GM21825 (cell line): ENCODE results near the gene RHCG.

Experiments
- ATAC-seq: cut with Tn5 transposase; IDR thresholded peaks from one replicate; pipeline ENCODE4 v1.9.1; 2021; ENCODE audit warnings: mild to moderate bottlenecking, moderate library complexity; ENCODE audit not compliant: unreplicated experiment

RHCG gene

GRCh38 chr15:89446255-89446891 lies 50.0 kb downstream of the RHCG start:
- no peak for ATAC-seq

GRCh38 chr15:89445518-89445917 lies 50.9 kb downstream of the RHCG start:
- no peak for ATAC-seq

- no peak for ATAC-seq
Measured at GRCh38 chr15:89444241-89445225, 51.9 kb downstream of the RHCG start.

DNA sequence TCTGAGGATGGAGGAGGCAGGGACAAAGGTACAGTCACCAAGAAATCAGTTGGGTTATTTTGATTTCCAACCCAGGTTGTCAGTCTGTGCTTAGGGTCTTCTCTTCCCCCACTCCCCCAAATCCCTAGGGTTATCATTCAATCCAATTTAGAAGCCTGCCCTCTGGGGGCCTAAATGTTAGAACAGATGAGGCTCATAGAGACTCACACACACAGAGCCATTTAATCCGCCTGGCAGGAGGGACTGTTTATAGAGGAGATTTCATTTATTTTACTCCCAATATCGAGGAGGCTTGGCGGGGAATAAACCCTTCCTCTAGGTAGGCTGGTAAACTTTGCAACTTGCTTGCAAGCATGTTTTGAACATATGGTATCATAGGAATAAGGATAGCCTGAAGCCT lies 52.8 kb downstream of the RHCG start:
- no peak for ATAC-seq

DNA sequence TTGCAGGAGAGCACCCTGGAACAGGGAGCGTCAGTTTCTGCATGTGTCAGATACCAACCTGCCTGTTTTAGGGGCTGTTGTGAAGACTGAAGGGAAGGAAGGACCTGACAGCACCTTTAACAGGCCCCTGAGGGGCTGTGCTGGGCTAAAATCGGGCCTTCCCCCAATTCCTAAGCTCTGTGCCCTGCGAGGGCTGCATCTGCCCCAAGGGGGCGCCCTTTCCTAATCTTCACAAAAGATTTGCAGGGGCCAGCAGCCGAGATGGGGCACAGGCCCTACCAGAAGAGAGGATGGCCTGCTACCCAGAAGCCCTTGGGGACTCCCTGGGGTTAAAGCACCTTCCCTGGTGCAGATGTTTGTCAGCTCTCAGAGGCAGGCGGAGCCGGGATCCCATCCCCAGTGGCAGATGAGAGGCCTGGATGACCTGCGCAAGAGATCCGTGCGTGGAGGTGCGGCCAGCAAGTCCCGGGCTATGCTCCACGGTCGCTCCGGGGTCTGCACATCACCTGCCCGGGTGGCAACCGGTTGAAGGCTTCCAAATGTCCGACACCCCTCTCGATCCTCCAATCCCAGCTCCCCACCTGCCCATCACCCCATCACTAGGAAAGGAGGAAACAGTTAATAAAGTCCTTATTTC lies 53.6 kb downstream of the RHCG start:
- ATAC-seq = no peak

GRCh38 chr15:89442155-89442554 lies 54.2 kb downstream of the RHCG start:
- no peak for ATAC-seq

DNA sequence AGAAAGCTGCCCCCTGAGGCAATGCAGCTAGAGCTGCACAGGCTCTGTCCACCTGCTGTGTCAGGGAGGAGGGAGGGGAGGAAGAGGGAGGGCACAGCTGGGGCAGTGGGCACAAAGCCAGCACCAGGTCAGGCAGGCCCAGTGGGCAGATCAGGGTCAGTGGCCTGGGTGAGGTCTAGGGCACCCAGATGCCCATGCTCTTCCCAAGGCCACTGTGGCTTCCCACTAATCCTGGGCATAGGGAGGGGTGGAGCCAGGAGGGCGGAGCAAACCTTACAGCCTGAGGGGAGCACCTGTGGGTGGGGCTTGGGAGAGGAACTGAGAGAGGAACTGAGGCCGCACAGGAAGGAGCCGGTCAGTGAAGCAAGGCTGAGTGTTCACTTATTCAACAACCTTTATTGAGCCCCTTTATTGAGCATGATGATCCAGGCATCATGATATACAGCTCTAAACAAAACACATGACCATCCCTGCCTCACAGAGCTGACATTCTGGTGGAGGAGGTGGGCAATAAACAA lies 55.0 kb downstream of the RHCG start:
- peak; percentile 96 for ATAC-seq

- ATAC-seq = no peak
Measured at GRCh38 chr15:89439764-89440163, 56.6 kb downstream of the RHCG start.

- no peak for ATAC-seq
Measured at GRCh38 chr15:89436560-89437311, 59.6 kb downstream of the RHCG start.

DNA sequence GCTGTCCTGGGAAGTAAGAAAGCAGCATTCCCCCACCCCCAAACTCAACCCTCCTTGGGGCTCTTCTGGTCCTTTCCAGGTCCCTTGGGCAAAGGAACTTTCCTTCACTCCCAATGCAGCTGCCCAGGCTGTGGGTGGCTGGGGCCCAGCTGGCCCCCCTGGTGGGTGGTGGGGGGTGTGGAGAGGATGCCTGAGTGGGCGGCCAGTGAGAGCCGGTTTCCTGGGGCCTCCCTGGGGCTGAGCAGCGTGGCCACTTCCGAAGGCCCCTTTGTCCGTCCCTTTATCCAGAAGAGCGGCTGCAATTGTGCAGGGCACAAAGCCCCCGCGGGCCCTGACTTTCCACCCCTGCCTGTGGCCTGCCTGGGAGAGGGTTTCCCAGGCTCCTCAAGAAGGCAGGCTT lies 61.0 kb downstream of the RHCG start:
- no peak for ATAC-seq

- ATAC-seq = no peak
Measured at GRCh38 chr15:89433686-89434085, 62.7 kb downstream of the RHCG start.

DNA sequence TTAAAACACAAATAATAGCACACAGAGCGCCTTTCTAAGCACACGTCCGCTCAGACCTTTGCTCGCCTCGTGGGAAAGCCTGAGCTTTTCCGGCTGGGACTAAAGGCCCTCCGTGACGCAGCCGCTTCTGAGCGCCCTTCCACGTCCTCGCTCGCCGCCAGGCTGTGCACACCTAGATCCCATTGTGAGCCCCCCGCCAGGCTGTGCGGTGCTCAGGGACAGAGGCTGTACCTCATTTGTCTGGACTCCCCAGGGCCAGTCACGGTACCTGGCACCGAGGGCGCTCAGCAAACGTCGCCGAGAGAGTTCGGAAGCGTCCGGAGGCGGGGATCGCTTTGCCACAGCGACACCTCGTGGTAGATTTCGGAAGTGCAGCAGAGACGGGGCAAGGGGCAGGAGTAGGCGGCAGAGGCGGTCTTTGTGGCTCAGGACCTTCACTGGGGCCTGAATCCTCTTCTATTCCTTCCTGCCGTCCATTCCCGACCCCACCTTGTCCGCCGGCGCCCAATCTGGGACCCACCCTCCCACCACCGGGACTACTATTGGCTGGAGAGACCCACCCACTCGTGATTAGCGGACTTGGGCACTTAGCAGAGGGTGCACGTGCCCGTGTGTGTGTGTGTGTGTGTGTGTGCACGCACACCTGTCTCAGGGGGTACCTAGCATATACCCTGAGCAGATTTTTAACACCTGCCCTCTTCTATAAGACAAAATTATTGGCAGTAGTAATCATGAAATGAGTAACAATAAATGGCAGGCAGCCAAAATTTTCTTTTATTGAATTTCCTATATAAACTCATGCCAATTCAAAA lies 65.6 kb downstream of the RHCG start:
- peak; percentile 83 for ATAC-seq

DNA sequence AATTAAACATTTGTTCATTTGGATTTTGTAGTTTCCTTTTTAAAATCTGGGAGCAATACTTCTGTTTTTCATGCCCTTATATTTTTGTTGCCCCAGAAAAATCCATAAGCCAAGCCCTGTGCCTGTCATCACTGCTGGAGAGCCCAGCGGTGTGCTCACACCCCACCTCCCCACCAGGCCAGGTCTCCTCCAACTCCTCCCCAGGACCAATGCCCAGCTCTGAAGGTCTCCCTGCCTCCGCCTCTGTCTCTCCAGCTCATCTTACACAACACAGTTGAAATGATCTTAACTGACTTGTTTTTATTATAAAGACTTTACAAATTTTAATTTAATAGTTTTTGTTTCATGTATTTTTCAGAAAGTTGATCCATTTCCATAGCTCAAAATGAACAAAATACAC lies 66.4 kb downstream of the RHCG start:
- ATAC-seq = no peak

DNA sequence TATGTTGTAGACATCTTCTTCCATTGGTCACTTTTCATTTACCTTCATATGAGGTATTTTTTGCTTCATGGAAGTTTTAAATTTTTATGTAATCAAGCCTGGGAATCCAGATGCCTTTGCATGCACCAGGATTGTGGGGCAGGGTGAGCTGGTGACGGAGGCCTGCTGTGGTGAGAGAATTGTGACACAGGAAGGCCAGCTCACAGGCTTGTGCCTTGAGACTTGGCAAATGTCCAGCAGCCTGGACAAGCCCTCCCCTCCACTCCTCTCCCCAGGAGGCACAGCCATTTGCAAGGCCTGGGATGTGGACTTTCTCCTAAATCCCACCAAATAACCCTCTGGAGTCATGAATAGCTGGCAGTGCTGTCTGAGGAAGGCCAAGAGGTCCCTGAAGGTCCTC lies 67.4 kb downstream of the RHCG start:
- no peak for ATAC-seq

- no peak for ATAC-seq
Measured at GRCh38 chr15:89428246-89428645, 68.1 kb downstream of the RHCG start.

DNA sequence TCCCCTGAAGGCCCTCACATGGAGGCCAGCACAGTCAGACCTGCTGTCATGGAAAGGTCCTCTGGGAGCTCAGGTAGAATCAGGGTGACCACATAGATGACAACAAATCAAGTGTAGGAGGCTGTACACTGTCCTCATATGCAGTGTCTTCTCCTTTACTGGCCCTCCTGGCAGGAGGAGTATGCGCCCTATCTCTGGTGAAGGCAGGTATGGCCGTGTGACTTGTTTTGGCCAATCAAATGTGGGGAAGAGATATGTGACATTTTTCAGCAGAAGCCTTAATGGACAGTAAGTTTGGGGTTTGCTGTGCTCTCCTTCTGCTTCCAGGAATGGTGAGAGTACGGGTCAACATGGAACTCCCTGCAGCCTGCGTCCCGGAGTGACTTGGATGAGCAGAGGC lies 69.9 kb downstream of the RHCG start:
- ATAC-seq = no peak

GRCh38 chr15:89423981-89424380 lies 72.4 kb downstream of the RHCG start:
- no peak for ATAC-seq
